Ascending aorta (tissue), 2 donors: ENCODE measurements around the gene GNG5. TPM values are rescaled to one million over a fixed set of nuclear protein-coding genes. Genes with fewer than 3 reads are reported as not detected.
"Not testable (repeated sequence)": the region's sequence is repeated elsewhere in the genome, so short reads cannot be mapped to it uniquely, and the experiment has no call there.

Experiments
- DNase-seq, 2 donors: peaks; one replicate each; pipeline ENCODE4 v3.0.0-alpha.2; 2019; ENCODE audit warnings: low spot score in 2 of 2
- H3K27ac ChIP-seq, 2 donors: fragments of 200-600 bp; sonication (generic); one replicate each; pipeline ENCODE4 v1.5.1; 2016 to 2017; ENCODE audit warnings: mild to moderate bottlenecking in 1 of 2
- H3K27me3 ChIP-seq: fragments of 200-600 bp; sonication (generic); one replicate; pipeline ENCODE4 v1.5.1; 2017
- H3K36me3 ChIP-seq, 2 donors: fragments of 200-600 bp; sonication (generic); one replicate each; pipeline ENCODE4 v1.5.1; 2016
- H3K4me1 ChIP-seq, 2 donors: fragments of 200-600 bp; sonication (generic); one replicate each; pipeline ENCODE4 v1.5.1; 2016 to 2017; ENCODE audit warnings: mild to moderate bottlenecking in 1 of 2
- H3K4me3 ChIP-seq, 2 donors: fragments of 200-600 bp; sonication (generic); one replicate each; pipeline ENCODE4 v1.5.1; 2016 to 2017; ENCODE audit warnings: mild to moderate bottlenecking in 1 of 2
- H3K9me3 ChIP-seq, 2 donors: fragments of 200-600 bp; sonication (generic); one replicate each; pipeline ENCODE4 v1.5.1; 2016
- CTCF ChIP-seq, 3 experiments: fragments of 200-600 bp in 2 of 3; fragments of 450-650 bp in 1 of 3; sonication (generic) in 2 of 3; IDR thresholded peaks; one replicate each; pipeline ENCODE4 v1.5.1; 2016 to 2019; ENCODE audit warnings: antibody characterized with exemption in 3 of 3, mild to moderate bottlenecking in 1 of 3, moderate library complexity in 1 of 3
- intact Hi-C: fragments of 100-400 bp; cut with DNase I; formaldehyde crosslinking; loops from one replicate; pipeline ENCODE4 v1.15.1; 2023
- total RNA-seq: library from RNA; depleted of rRNA; stranded (reverse); fragments of >200 nt; gene quantifications from one replicate; pipeline ENCODE4 v1.1.0, GENCODE V29; 2016

The GNG5 gene
- total RNA-seq, 1 donor from 2014 or later = 119 TPM

GRCh38 chr1:84508510-84508909 is 2.1 kb upstream of the GNG5 start:
- Histone ChIP-seq H3K4me3 (no peak overlapping the region), H3K9me3 (peaks cover 0 to 12% of the 10 kb centered on the region in 2 donors)
- intact Hi-C loops = loop anchor here (5.0 to 10.0 kb wide), 3 partner anchors 211 to 1069 kb away; partner anchors contain the start of gene BCL10

DNA sequence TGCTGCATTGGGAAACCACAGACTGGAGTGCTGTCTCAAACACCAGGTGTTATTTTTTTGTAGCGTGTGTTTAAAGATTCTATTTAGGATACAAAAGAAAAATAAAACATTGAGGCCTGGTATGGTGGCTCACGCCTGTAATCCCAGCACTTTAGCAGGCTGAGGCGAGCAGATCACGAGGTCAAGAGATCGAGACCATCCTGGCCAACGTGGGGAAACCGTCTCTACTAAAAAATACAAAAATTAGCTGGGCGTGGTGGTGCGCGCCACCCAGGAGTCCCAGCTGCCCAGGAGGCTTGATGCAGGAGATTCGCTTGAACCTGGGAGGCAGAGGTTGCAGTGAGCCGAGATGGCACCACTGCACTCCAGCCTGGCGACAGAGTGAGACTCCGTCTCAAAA is 1.5 kb upstream of the GNG5 start:
- Histone ChIP-seq H3K9me3 (peaks cover 0 to 12% of the 10 kb centered on the region in 2 donors), H3K4me1 (peaks cover 0 to 14% of the 10 kb centered on the region in 2 donors)
- H3K27ac ChIP-seq, H3K4me3 ChIP-seq, H3K27me3 ChIP-seq, H3K36me3 ChIP-seq, DNase-seq: not testable (repeated sequence)
- intact Hi-C loops = loop anchor here (5.0 to 10.0 kb wide), 3 partner anchors 211 to 1069 kb away; partner anchors contain the start of gene BCL10

More at GRCh38 chr1:84508510-84508909, 2.1 kb upstream of the GNG5 start:
- DNase-seq = no peak
- Histone ChIP-seq H3K27ac (no peak overlapping the region), H3K27me3 (no peaks in the 10 kb centered on the region), H3K36me3 (no peaks in the 10 kb centered on the region), H3K4me1 (peaks cover 0 to 8% of the 10 kb centered on the region in 2 donors)
- TF ChIP-seq CTCF (IDR thresholded peaks at IDR 0.05) = no peak

DNA sequence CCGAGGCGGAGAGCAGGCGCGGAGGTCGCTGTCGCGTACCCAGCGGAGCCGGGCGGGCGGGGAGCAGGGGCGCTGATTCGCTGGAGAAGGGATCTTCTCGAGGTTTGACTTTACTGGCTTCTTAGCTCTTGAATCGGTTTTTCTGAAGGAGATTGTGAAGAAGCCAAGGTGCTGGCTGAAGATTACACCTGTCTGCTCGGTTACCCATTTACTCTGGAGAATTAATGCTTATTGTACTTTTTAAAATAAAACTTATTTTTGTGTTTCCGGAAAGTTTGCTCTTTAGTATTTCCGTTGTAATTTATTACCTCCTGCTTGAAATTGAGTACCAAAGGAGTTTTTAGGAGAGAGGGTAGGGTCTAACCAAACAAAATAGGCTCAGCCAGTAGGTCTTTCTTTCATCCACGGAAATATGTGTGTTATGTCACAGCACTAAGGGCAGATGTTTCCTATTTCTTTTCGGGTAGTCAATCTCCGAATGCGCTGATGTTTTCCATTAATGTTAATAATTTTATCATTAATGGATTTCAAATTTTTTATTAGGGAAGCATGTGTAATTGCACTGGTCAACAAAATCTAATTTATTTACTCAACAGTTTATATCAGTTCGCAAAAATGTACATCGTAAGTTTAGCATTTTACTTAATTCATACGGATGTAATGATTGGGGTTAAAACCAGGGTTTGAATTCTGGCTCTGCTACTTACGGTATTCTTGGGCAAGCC is 510 bp upstream of the GNG5 start:
- peaks cover 0 to 15% of the 10 kb centered on the region in 2 donors for H3K4me1 ChIP-seq
- H3K27ac ChIP-seq = peak overlapping the region; percentile 95 to 99
- H3K27me3 ChIP-seq = no peaks in the 10 kb centered on the region
- H3K36me3 ChIP-seq = no peaks in the 10 kb centered on the region
- H3K9me3 ChIP-seq = peaks cover 0 to 12% of the 10 kb centered on the region in 2 donors
- no peak for TF ChIP-seq CTCF (IDR thresholded peaks at IDR 0.05)
- DNase-seq = no peak
- H3K4me3 ChIP-seq = peak overlapping the region; percentile 88 to 94
- intact Hi-C loops = loop anchor here (1.0 to 10.0 kb wide), 7 partner anchors 67 to 1070 kb away; partner anchors contain the start of genes BCL10, CTBS and SSX2IP

DNA sequence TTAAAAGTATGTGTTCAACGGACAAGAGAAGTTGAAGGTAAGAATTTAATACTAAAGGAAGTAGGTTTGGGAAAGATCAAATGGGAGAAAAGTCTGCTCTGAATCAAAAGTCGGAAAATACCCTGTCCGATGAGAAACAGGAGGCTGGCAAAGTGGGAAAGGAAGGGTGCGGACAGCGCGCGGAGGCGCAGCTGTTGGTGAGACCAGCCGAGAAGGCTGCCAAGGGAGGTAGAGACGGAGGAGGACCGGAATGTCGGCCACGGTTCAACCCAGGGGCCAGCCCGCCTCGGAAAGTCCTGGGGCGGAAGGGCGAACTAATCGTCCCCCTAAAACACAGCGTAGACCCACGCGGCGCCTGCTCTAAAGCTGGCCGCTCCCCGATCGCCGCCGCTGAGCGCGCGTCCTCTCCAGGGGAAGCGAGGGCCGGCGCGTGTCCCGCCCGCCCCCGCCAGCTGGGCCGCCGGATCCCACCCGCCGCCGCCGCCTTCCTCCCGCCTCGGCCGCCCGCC is 834 bp downstream of the GNG5 start:
- H3K4me3 ChIP-seq = peak overlapping the region; percentile 88 to 94
- intact Hi-C loops = loop anchor here (1.0 to 10.0 kb wide), 8 partner anchors 26 to 1072 kb away; partner anchors contain the start of genes BCL10, CTBS, RPF1 and SSX2IP
- peaks cover 0 to 12% of the 10 kb centered on the region in 2 donors for H3K9me3 ChIP-seq
- no peak for DNase-seq
- H3K36me3 ChIP-seq = peaks cover 0 to 3% of the 10 kb centered on the region in 2 donors
- peaks cover 0 to 15% of the 10 kb centered on the region in 2 donors for H3K4me1 ChIP-seq
- H3K27ac ChIP-seq = peak overlapping the region; percentile 95 to 99
- H3K27me3 ChIP-seq = no peaks in the 10 kb centered on the region
- no peak for TF ChIP-seq CTCF (IDR thresholded peaks at IDR 0.05)

- no peak for TF ChIP-seq CTCF (IDR thresholded peaks at IDR 0.05)
- Histone ChIP-seq H3K4me3 (peak overlapping the region; percentile 88 to 94), H3K27ac (peak overlapping the region; percentile 95 to 99), H3K27me3 (no peaks in the 10 kb centered on the region), H3K9me3 (peaks cover 0 to 11% of the 10 kb centered on the region in 2 donors), H3K36me3 (peaks cover under 1 to 9% of the 10 kb centered on the region in 2 donors), H3K4me1 (peaks cover 0 to 15% of the 10 kb centered on the region in 2 donors)
- no peak for DNase-seq
- intact Hi-C loops = loop anchor here (1.0 to 10.0 kb wide), 4 partner anchors 26 to 1072 kb away; partner anchors contain the start of genes BCL10 and RPF1
Measured at GRCh38 chr1:84504580-84505492, 1.5 kb downstream of the GNG5 start.
